Cerebellar nuclear complex (tissue), 1 donor: ENCODE data around the gene LAMA2.

Source experiments
- DNase-seq, 2 experiments: peaks; one replicate each; lab custom pipeline; 2025; lab: John Stamatoyannopoulos, UW

Gene LAMA2

GRCh38 chr6:129492260-129492659, 609.3 kb downstream of the LAMA2 start:
- no peak for DNase-seq

GRCh38 chr6:129493354-129493902, 610.5 kb downstream of the LAMA2 start:
- DNase-seq, result no peak

- no peak for DNase-seq
Measured at GRCh38 chr6:129494099-129494498, 611.2 kb downstream of the LAMA2 start.

GRCh38 chr6:129494586-129494985, 611.6 kb downstream of the LAMA2 start:
- no peak for DNase-seq

- no peak for DNase-seq
Measured at GRCh38 chr6:129495652-129496051, 612.7 kb downstream of the LAMA2 start.

GRCh38 chr6:129497481-129498441, 614.8 kb downstream of the LAMA2 start:
- no peak for DNase-seq

GRCh38 chr6:129498541-129498940, 615.6 kb downstream of the LAMA2 start:
- no peak for DNase-seq

- no peak for DNase-seq
Measured at GRCh38 chr6:129498950-129499842, 616.3 kb downstream of the LAMA2 start.

GRCh38 chr6:129499843-129500219, 616.9 kb downstream of the LAMA2 start:
- DNase-seq, result no peak

- no peak for DNase-seq
Measured at GRCh38 chr6:129500958-129501739, 618.2 kb downstream of the LAMA2 start.

GRCh38 chr6:129501740-129502660, 619.1 kb downstream of the LAMA2 start:
- DNase-seq, result no peak

- no peak for DNase-seq
Measured at GRCh38 chr6:129504456-129504855, 621.5 kb downstream of the LAMA2 start.

- DNase-seq, result no peak
Measured at GRCh38 chr6:129507059-129507807, 624.3 kb downstream of the LAMA2 start.

GRCh38 chr6:129507846-129508245, 624.9 kb downstream of the LAMA2 start:
- no peak for DNase-seq

- DNase-seq, result no peak
Measured at GRCh38 chr6:129508477-129509145, 625.7 kb downstream of the LAMA2 start.

GRCh38 chr6:129510950-129511349, 628.0 kb downstream of the LAMA2 start:
- DNase-seq, result no peak

GRCh38 chr6:129513471-129513870, 630.5 kb downstream of the LAMA2 start:
- DNase-seq, result no peak

- no peak for DNase-seq
Measured at GRCh38 chr6:129515004-129515403, 632.1 kb downstream of the LAMA2 start.

GRCh38 chr6:129516005-129516404, 633.1 kb downstream of the LAMA2 start:
- DNase-seq, result no peak
